Cortex of kidney (tissue), 1 donor: ENCODE data around the gene TUBA1A.
"Not testable (repeated sequence)": the region's sequence is repeated elsewhere in the genome, so short reads cannot be mapped to it uniquely, and the experiment has no call there.

Experiments
- DNase-seq: peaks from one replicate; lab custom pipeline; 2025; lab: John Stamatoyannopoulos, UW

Gene TUBA1A

GRCh38 chr12:49146406-49146805, 42.5 kb downstream of the TUBA1A start:
- no peak for DNase-seq

GRCh38 chr12:49144384-49144783, 44.5 kb downstream of the TUBA1A start:
- no peak for DNase-seq

GRCh38 chr12:49138999-49139398, 49.9 kb downstream of the TUBA1A start:
- no peak for DNase-seq

- DNase-seq, result no peak
These were observed 50.3 kb downstream of the TUBA1A start for GRCh38 chr12:49138587-49138986.

GRCh38 chr12:49137476-49137875, 51.4 kb downstream of the TUBA1A start:
- no peak for DNase-seq

GRCh38 chr12:49136997-49137396, 51.9 kb downstream of the TUBA1A start:
- DNase-seq, result not testable (repeated sequence)
